HEK293T (cell line): ENCODE results near the gene COMP.
"Not testable (repeated sequence)": the region's sequence is repeated elsewhere in the genome, so short reads cannot be mapped to it uniquely, and the experiment has no call there.

Experiments used
- CTCF ChIA-PET: fragments of 350-600 bp; formaldehyde crosslinking; extraction: SDS; loops from one replicate; lab custom pipeline; 2021; ENCODE audit warnings: antibody characterized with exemption, inconsistent platforms; lab: Yijun Ruan, JAX
- POLR2A ChIA-PET: fragments of 350-600 bp; formaldehyde crosslinking; extraction: SDS; loops from one replicate; lab custom pipeline; 2020; ENCODE audit warnings: antibody characterized with exemption, inconsistent platforms; lab: Yijun Ruan, JAX
- DNase-seq: peaks from one replicate; pipeline ENCODE4 v3.0.0; 2012; ENCODE audit warnings: mixed read lengths; ENCODE audit errors: extremely low spot score
- ARNT ChIP-seq: fragments of 450-650 bp; IDR thresholded peaks from 2 replicates; pipeline ENCODE4 v1.6.1; 2017; ENCODE audit warnings: mild to moderate bottlenecking
- BHLHE40 ChIP-seq: fragments of 450-650 bp; IDR thresholded peaks from 2 replicates; pipeline ENCODE4 v1.6.1; 2016; ENCODE audit warnings: mild to moderate bottlenecking, moderate library complexity, borderline replicate concordance
- CTBP1 ChIP-seq: fragments of 450-650 bp; IDR thresholded peaks from 2 replicates; pipeline ENCODE4 v1.6.1; 2016; ENCODE audit warnings: borderline replicate concordance
- ELF4 ChIP-seq: fragments of 450-650 bp; IDR thresholded peaks from 2 replicates; pipeline ENCODE4 v1.6.1; 2017; ENCODE audit warnings: antibody characterized with exemption
- FOXA1 ChIP-seq: fragments of 450-650 bp; IDR thresholded peaks from 2 replicates; pipeline ENCODE4 v1.6.1; 2016; ENCODE audit warnings: mild to moderate bottlenecking
- FOXK2 ChIP-seq: fragments of 450-650 bp; IDR thresholded peaks from 2 replicates; pipeline ENCODE4 v1.6.1; 2016; ENCODE audit warnings: mild to moderate bottlenecking
- FOXM1 ChIP-seq: fragments of 450-650 bp; IDR thresholded peaks from 2 replicates; pipeline ENCODE4 v1.6.1; 2017; ENCODE audit warnings: mild to moderate bottlenecking, borderline replicate concordance
- HDGF ChIP-seq: fragments of 450-650 bp; IDR thresholded peaks from 2 replicates; pipeline ENCODE4 v1.6.1; 2017; ENCODE audit warnings: antibody characterized with exemption, borderline replicate concordance
- L3MBTL2 ChIP-seq: fragments of 450-650 bp; conservative IDR thresholded peaks from 2 replicates; pipeline ENCODE4 v1.6.1; 2016; ENCODE audit warnings: mild to moderate bottlenecking
- LEF1 ChIP-seq: fragments of 450-650 bp; IDR thresholded peaks from 2 replicates; pipeline ENCODE4 v1.6.1; 2017; ENCODE audit warnings: mild to moderate bottlenecking, borderline replicate concordance
- NFRKB ChIP-seq: fragments of 450-650 bp; IDR thresholded peaks from 2 replicates; pipeline ENCODE4 v1.6.1; 2016; ENCODE audit warnings: mild to moderate bottlenecking, moderate library complexity
- SP1 ChIP-seq: fragments of 450-650 bp; IDR thresholded peaks from 2 replicates; pipeline ENCODE4 v1.6.1; 2017
- SUZ12 ChIP-seq: fragments of 450-650 bp; IDR thresholded peaks from 2 replicates; pipeline ENCODE4 v1.6.1; 2016; ENCODE audit warnings: mild to moderate bottlenecking
- TARDBP ChIP-seq: fragments of 450-650 bp; IDR thresholded peaks from 2 replicates; pipeline ENCODE4 v1.6.1; 2016
- ZNF384 ChIP-seq: fragments of 450-650 bp; IDR thresholded peaks from 2 replicates; pipeline ENCODE4 v1.6.1; 2016
- TF ChIP-seq, protein P1 (sequence below): fragments of 450-650 bp; IDR thresholded peaks from 2 replicates; pipeline ENCODE4 v1.6.1; 2016

The COMP gene

DNA sequence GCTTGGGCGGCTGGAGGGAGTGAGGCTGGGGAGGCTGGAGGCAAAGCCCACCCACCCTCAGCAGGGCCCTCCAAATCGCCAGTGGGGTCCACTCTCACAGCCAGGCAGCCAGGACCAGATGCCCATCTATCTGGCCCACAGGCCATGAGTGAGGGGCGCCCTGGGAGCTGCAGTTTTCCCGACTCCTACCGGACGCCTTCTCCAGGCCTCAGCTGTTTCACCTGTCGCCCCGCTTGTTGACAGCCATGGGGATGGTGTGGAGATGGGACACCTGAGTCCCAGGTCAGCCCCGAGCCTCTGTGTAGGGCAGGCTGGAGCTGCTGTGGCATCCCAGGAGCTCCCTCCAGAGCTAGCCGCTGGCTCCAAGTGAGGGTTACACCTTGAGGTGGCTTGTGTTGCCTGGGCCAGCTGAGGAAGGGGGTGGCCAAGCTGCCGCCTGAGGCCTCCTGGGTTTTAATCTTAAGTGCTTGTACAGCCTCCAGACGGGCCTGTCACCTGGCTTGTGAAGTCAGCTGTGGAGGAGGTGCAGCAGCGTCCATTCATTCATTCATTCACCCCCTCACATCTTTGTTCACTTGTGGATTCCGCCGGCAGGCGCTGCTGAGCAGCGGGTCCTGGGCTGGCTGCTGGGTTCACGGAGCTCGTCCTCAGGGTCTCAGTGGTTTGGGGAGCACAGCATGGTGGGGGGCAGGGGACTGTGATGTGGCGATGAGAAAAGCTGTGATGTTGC, 52.0 kb downstream of the COMP start:
- ChIA-PET CTCF (no interaction called here), POLR2A (no interaction called here)
- TF ChIP-seq SUZ12 (no peak), TARDBP (no peak), BHLHE40 (no peak), FOXK2 (no peak), LEF1 (no peak), FOXA1 (no peak), ARNT (no peak)
- DNase-seq = no peak

DNA sequence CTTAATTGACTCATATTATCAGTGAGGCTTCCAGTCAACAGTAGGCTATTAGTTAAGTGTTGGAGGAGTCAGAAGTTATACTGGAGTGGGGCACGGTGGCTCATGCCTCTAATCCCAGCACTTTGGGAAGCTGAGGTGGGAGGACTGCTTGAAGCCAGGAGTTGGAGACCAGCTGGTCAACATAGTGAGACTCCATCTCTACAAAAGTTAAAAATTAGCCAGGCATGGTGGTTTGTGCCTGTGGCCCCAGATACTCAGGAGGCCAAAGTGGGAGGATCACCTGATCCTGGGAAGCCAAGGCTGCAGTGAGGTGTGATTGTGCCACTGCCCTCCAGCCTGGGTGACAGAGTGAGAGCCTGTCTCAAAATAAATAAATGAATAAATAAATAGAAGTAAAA, 53.2 kb downstream of the COMP start:
- POLR2A ChIA-PET = no interaction called here
- no peak for DNase-seq
- TF ChIP-seq FOXM1 (no peak), CTBP1 (no peak), NFRKB (no peak), SP1 (no peak), FOXA1 (no peak), BHLHE40 (no peak)
- CTCF ChIA-PET = no interaction called here

DNA sequence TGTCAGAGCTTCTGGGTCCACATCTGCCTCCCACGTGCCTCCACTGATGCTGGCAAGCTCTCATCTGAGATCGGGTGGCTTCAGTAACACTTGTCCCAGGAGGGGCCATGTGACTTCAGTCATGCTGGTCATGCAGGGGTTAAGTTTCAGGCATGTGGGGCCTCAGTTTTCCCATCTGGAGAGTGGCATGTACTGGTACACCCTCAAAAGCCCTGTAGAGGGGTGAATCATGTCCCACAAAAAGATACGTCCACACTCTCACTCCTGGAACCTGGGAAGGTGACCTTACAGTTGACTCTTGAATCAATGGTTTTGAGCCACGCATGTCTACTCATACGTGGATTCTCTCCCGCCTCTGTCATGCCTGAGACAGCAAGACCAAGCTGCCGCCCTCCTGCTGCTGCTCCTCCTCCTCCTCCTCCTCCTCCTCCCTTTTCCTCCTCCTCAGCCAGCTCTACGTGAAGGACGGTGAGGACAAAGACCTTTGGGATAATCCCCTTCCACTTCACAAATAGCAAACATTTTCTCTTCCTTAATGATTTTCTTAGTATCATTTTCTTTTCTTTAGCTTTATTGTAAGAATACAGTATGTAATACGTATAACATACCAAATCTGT, 53.7 kb downstream of the COMP start:
- CTCF ChIA-PET = no interaction called here
- TF ChIP-seq L3MBTL2 = no peak
- TF ChIP-seq ZNF384 = no peak
- TF ChIP-seq FOXK2 = no peak
- TF ChIP-seq BHLHE40 = no peak
- no peak for TF ChIP-seq HDGF
- TF ChIP-seq LEF1 = no peak
- no peak for TF ChIP-seq FOXA1
- DNase-seq = no peak
- POLR2A ChIA-PET = no interaction called here

DNA sequence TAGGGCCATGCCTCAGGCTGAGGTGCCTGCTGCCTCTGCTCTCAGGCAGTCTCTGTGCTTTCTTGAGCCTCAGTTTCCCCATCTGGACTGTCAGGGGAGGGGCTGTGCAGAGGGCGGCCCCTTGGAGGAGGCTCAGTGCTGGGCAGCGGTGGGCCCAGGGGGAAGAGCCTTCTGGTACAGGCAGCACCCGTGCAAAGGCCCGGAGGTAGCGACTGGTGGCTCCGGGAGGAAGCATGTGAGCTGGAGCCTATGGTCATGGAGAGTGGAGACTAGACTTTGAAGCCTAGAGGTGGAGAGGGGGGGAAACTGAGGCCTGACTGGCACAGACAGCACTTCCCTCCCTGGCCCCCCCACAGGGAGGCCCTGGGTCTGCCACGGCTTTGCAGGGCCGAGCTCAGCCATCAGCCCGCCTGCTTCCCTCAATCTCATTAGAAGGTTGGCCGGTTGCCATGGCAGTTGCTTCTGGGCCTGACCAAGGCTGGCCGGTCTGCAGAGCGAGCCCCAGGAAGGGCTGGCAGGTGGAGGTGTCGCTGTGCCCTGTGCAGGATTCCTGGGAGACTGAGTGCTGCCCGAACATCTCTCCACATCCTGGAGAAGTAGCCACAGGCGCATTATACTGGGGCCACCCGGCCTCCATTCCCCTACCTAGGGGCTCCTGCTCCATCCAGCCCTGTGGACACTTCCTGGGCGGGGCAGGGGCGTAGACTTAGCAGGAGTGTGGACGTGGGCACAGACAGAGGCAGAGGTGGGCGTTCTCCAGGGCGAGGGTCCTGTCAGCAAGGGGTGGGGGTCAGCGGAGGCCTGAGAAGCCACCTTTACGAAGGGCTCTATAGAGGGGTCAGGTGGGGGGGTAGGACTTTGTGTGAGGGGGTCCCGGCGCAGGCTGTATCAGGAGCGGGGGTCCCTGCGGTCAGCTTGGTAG, 54.4 kb downstream of the COMP start:
- no peak for DNase-seq
- ChIA-PET POLR2A (no interaction called here), CTCF (no interaction called here)
- TF ChIP-seq LEF1 (no peak), ZNF384 (no peak), TARDBP (no peak), SP1 (no peak), ELF4 (no peak), CTBP1 (no peak), BHLHE40 (no peak), FOXA1 (no peak), FOXK2 (no peak), FOXM1 (no peak)
- TF ChIP-seq, protein P1, sequence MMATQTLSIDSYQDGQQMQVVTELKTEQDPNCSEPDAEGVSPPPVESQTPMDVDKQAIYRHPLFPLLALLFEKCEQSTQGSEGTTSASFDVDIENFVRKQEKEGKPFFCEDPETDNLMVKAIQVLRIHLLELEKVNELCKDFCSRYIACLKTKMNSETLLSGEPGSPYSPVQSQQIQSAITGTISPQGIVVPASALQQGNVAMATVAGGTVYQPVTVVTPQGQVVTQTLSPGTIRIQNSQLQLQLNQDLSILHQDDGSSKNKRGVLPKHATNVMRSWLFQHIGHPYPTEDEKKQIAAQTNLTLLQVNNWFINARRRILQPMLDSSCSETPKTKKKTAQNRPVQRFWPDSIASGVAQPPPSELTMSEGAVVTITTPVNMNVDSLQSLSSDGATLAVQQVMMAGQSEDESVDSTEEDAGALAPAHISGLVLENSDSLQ = no peak

DNA sequence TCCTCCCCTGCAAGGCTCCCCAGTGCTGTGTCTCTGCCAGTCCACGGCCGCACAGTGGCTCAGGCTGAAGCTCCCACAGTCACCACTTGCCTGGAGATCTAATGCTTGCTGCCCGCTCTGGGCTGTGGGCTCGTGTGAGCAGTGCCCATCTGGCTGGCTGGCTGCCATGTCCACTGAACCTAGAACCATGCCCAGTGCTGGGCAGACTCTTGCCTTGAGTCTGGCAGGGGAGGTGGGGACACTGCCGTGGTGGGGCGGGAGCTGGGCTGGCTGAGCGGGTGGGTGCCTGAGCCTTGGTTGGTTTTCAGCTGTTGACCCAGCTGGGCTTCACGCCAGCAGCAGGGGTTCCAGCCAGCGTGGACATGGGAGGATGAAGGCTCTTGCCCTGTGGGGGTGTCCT, 55.4 kb downstream of the COMP start:
- no peak for DNase-seq
- POLR2A ChIA-PET = no interaction called here
- CTCF ChIA-PET = no interaction called here
- no peak for TF ChIP-seq ARNT
- no peak for TF ChIP-seq FOXM1
- TF ChIP-seq, protein P1 = no peak
- TF ChIP-seq SP1 = no peak
- no peak for TF ChIP-seq FOXK2
- TF ChIP-seq L3MBTL2 = no peak
- no peak for TF ChIP-seq FOXA1
- no peak for TF ChIP-seq SUZ12
- no peak for TF ChIP-seq TARDBP
- TF ChIP-seq CTBP1 = no peak
- TF ChIP-seq ZNF384 = no peak
- no peak for TF ChIP-seq ELF4
- no peak for TF ChIP-seq LEF1
- no peak for TF ChIP-seq NFRKB

DNA sequence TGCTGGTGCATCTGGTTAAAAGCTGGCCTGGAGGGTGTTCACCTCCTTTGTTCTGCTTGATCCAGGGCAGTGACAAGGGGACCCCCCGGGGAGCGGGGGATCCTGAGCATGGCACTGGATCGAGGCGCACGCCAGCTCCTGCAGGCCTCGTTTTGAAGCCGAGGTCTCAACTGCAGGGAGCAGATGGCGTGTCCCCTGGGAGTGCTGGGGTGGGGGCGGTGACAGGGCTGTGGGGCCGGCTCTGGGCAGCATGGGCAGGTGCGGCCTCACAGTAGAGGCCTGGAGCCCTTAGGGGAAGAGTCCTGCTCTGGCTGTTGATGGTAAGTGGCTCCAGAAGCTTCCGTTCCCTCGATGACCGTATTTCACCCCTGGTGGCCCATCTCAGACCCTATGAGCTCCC, 55.8 kb downstream of the COMP start:
- ChIA-PET POLR2A (no interaction called here), CTCF (no interaction called here)
- DNase-seq = no peak
- no peak for TF ChIP-seq FOXA1
- no peak for TF ChIP-seq SP1
- TF ChIP-seq, protein P1 = no peak
- no peak for TF ChIP-seq NFRKB
- no peak for TF ChIP-seq FOXM1
- TF ChIP-seq L3MBTL2 = no peak
- no peak for TF ChIP-seq LEF1
- no peak for TF ChIP-seq HDGF
- TF ChIP-seq CTBP1 = no peak
- no peak for TF ChIP-seq ELF4
- no peak for TF ChIP-seq BHLHE40
- no peak for TF ChIP-seq TARDBP
- TF ChIP-seq SUZ12 = no peak
- no peak for TF ChIP-seq ARNT
- no peak for TF ChIP-seq FOXK2
- TF ChIP-seq ZNF384 = no peak

DNA sequence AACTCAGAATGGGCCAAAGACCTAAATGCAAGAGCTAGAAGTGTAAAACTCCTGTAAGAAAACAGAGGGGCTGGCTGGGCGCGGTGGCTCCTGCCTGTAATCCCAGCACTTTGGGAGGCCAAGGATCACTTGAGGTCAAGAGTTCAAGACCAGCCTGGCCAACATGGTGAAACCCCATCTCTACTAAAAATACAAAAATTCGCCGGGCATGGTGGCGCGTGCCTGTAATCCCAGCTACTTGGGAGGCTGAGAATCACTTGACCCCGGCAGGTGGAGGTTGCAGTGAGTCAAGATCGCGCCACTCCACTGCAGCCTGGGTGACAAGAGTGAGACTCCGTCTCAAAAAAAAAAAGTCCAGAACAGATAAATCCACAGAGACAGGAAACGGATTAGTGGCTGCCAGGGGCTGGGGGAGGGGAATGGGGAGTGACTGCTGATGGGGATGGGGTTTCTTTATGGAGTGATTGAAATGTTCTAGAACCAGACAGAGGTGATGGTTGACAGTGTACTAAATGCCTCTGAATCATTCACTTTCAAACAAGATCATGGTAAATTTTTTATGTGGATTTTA, 57.3 kb downstream of the COMP start:
- CTCF ChIA-PET, POLR2A ChIA-PET, DNase-seq: not testable (repeated sequence)
